ENCODE results near the gene CAMKK2. TPM values are rescaled to one million over a fixed set of nuclear protein-coding genes. Genes with fewer than 3 reads are reported as not detected.
"Not testable (repeated sequence)": the region's sequence is repeated elsewhere in the genome, so short reads cannot be mapped to it uniquely, and the experiment has no call there.

Gene CAMKK2
- total RNA-seq, 2 donors from 2014 or later = 15.0 to 27.7 TPM

DNA sequence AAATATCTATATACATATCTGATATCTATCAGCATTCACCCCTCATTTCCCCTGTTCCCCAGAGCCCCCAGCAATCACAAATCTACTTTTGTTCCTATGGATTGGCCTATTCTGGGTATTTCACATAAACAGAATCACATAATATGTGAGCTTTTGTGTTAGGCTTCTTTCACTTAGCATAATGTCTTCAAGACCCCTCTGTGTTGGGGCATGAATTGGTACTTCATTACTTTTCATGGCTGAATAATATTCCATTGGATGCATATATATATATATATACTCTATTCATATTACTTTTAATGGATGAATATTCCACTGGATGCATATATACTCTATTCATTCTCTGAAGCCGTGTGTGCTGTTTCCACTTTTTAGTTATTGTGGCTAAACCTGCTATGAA, 28.7 kb downstream of the CAMKK2 start:
- H3K36me3 Mint-ChIP-seq = peaks cover 7 to 10% of the 10 kb centered on the region in 2 donors
- DNase-seq (ENCODE audit: low spot score in 2 of 2) (no peak), ATAC-seq (no peak)

DNA sequence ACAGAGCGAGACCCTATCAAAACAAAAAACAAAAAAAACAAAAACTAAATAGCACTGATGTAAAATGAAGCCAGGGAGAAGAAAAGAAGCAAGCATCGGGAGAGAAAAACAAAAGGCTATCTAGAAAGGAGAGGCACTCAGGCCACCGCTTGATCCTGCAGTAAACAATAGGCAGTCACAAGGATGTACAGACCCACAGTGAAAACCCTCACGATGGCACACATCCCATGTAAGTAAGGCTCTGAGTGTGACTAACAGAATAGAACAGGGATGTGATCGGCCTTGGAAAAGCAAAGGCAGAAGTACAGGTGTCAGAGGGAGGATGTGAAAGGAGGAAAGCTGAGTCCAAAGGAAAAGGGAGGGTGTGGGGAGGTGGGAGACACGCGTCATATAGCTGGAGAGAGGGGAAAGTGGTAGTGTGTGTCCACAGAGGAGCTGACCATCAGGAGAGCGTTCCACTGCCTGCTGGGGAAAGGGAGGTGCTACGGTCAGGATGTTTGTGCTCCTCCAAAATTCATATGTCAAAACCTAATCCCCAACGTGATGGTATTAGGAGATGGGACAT, 31.5 kb downstream of the CAMKK2 start:
- Mint-ChIP-seq H3K36me3 (peaks cover 6 to 15% of the 10 kb centered on the region in 2 donors), H3K9me3 (no peaks in the 10 kb centered on the region), H3K27ac (no peak overlapping the region)
- ATAC-seq = no peak
- no peak for DNase-seq (ENCODE audit: low spot score in 2 of 2)

More for the DNA sequence above, 28.7 kb downstream of the CAMKK2 start:
- H3K27ac Mint-ChIP-seq = no peak overlapping the region
- no peaks in the 10 kb centered on the region for H3K9me3 Mint-ChIP-seq

DNA sequence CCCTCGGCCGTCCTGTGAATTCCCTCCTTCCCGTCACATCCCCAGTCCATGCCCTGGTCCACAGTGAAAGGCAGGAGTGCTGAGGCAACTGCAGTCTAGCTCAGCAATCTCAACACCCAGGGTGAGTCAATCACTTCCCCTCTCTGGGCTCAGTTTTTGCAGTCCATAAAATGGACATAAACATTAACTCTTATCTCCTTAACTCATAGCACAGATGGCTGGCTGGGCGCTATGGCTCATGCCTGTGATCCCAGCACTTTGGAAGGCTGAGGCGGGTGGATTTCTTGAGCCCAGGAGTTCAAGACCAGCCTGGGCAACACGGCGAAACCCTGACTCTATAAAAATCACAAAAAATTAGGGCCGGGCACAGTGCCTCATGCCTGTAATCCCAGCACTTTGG, 32.4 kb downstream of the CAMKK2 start:
- Mint-ChIP-seq H3K27ac (no peak overlapping the region), H3K36me3 (peaks cover 12% of the 10 kb centered on the region in 2 donors), H3K9me3 (no peaks in the 10 kb centered on the region)
- no peak for DNase-seq (ENCODE audit: low spot score in 2 of 2)
- ATAC-seq = no peak

DNA sequence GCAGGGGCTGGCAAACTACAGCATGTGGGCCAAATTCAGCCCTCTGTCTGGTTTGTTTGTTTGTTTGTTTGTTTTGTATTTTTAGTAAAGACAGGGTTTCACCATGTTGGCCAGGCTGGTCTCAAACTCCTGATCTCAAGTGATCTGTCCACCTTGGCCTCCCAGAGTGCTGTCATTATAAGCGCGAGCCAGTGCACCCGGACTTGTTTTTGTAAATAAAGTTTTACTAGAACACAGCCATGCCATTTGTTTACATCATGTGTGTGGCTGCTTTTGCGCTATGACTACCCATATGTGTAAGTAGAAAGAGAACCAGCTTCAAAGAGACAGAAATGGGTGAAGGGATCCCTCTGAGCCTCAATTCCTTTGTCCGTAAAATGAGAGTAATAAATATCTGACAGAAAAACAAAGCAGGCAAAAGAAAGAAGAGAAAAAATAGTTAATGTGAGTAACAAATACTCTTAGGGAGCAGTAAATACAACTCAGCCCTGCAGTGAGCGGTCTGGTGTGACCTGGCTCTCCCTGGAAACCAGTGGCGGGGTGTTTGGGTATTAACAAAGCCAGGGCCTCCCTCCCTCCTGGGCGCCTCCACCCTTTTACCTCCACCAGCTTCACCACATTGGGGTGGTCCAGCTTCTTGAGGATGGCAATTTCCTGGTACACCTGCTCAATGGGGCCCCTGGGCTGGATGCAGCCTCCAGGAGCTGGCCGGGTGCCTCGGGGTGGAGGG, 33.1 kb downstream of the CAMKK2 start:
- peak overlapping the region in 1 of 2 donors; percentile 5 for H3K27ac Mint-ChIP-seq
- no peaks in the 10 kb centered on the region for H3K9me3 Mint-ChIP-seq
- peaks cover 8 to 14% of the 10 kb centered on the region in 2 donors for H3K36me3 Mint-ChIP-seq
- ATAC-seq (no peak), DNase-seq (ENCODE audit: low spot score in 2 of 2) (no peak)

DNA sequence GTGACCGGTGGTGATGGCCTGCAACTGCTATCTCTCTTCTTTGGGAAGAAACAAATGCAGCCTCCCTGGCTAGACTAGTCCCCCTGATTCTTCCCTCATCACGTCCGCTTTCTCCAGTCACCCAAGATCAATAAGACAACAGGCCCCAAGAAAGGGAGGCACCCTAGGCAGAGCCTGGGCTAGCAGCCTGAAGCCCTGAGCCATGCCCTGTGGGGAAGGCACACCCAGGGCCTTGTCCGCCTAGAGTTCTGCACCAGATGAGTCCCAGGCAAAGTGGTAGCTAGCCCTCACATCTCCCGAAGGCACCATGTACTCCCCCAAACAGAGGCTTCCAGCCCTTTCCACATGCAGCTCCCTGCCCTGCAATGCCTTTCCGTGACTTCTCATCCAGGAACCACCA, 35.1 kb downstream of the CAMKK2 start:
- ATAC-seq (no peak), DNase-seq (ENCODE audit: low spot score in 2 of 2) (no peak)
- peaks cover 8 to 14% of the 10 kb centered on the region in 2 donors for H3K36me3 Mint-ChIP-seq
- peak overlapping the region in 1 of 2 donors; percentile 11 for H3K27ac Mint-ChIP-seq
- no peaks in the 10 kb centered on the region for H3K9me3 Mint-ChIP-seq

DNA sequence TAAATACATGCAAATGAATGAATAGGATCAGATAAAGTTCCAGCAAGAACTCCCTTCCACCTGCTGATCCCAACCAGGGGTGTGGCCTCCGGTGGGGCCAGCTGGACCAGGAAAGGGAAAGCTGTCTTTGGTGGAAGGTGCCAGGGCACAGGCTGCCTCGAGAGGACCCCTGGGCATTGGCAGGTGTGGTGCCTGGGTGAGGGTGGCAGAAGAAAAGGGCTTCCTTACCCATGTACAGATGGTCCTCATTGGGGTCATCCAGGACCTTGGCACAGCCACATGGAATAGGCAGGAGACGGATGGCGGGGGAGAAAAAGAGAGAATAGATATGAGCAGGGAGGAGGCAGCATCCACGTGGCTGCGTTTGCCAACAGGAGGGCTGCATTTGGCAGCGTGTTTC, 36.4 kb downstream of the CAMKK2 start:
- Mint-ChIP-seq H3K36me3 (peaks cover 8 to 14% of the 10 kb centered on the region in 2 donors), H3K27ac (peak overlapping the region in 1 of 2 donors; percentile 75)
- ATAC-seq = no peak

DNA sequence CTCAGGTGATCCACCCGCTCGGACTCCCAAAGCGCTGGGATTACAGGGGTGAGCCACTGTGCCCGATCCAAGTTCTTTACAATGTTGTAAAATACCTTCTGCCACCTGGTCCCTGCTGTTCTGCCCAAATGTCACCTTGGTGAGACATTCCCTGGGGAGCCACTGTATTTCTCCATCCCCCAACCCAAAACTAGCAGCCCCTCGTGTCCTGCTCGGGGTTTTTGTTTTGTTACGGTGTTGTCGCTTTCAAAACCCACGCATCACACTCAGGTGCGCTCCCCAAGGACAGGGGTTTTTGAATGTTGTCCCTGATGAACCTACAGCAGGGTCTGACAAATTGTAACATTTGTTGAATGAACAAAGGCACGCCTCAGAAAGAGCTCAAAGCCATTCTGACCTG, 37.4 kb downstream of the CAMKK2 start:
- H3K27ac Mint-ChIP-seq = peak overlapping the region in 1 of 2 donors; percentile 82
- ATAC-seq (no peak), DNase-seq (ENCODE audit: low spot score in 2 of 2) (no peak)
- peaks cover 15 to 23% of the 10 kb centered on the region in 2 donors for H3K36me3 Mint-ChIP-seq
- H3K9me3 Mint-ChIP-seq = no peaks in the 10 kb centered on the region

More for the DNA sequence above, 36.4 kb downstream of the CAMKK2 start:
- H3K9me3 Mint-ChIP-seq = no peaks in the 10 kb centered on the region
- no peak for DNase-seq (ENCODE audit: low spot score in 2 of 2)

DNA sequence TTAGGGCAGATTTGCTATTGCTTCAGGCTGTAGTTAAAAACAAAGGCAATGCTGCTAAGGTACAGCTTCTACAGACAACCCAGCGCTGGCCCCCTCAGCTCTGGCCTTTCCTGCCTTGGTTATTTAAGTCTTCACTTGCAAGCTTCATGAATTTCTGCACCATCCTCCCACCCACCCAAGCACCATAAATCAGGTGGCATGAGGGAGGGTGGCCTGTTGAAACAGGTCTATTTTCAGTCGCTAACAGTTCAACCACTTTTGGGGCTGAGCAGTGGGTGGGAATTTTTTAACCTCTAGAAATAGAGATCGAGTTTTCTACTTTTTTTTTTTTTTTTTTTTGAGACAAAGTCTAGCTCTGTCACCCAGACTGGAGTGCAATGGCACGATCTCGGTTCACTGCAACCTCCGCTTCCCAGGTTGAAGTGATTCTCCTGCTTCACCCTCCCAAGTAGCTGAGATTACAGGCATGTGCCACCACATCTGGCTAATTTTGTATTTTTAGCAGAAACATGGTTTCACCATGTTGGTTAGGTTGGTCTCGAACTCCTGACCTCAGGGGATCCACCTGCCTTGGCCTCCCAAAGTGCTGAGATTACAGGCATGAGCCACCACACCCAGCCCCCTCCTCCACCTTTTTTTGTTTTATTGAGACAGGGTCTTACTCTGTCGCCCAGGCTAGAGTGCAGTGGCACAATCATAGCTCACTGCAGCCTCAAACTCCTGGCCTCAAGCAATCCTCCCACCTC, 38.6 kb downstream of the CAMKK2 start:
- H3K9me3 Mint-ChIP-seq; H3K27ac Mint-ChIP-seq; ATAC-seq; DNase-seq (ENCODE audit: low spot score in 2 of 2): not testable (repeated sequence)
- H3K36me3 Mint-ChIP-seq = peaks cover 27 to 35% of the 10 kb centered on the region in 2 donors

DNA sequence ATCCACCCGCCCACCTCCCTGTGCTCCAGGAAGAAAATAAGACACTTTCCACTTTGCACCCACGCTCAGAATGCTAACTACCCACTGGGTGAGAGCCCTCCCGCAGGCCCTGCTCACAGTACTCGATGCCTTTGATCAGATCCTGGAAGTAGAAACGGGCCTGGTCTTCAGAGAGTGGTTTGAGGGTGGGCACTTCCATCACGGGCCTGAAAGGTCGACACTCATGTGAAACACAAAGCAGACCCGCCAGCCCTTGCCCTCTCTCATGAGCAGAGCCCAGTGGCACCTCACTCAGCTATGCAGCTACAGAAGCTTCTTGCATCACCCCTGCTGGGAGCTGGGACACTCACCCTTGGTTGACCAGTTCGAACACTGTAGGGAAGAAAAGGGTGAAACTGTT, 41.1 kb downstream of the CAMKK2 start:
- ATAC-seq = peak; percentile 63 to 65
- peaks cover 32 to 40% of the 10 kb centered on the region in 2 donors for H3K36me3 Mint-ChIP-seq
- H3K9me3 Mint-ChIP-seq = no peaks in the 10 kb centered on the region
- no peak for DNase-seq (ENCODE audit: low spot score in 2 of 2)
- no peak overlapping the region for H3K27ac Mint-ChIP-seq

DNA sequence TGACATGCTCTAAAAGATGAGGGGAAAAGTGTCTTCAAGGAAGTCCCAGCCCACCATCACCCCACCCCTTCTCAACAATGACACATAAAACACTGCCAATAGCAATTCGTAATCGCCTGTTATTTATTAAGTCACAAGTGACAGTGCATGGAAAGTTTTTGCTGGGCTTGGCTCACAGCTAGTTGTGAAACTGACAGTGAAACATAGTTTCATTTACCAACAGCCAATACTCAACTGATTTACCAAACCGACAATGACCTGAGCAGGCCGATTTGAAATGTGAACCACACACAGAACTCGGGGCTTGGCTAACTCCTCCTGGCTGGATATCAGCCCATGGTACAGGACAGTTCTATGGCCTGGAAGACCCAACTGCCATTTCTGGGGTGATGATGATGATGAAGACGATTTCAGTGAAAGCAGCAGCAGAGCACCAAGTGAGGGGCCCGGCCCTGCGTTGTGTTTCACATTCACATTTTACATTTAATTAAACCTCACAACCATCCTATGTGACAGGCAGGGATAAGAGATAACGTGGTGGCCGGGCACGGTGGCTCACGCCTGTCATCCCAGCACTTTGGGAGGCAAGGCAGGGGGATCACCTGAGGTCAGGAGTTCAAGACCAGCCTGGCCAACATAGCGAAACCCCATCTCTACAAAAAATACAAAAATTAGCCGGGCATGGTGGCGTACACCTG, 42.7 kb downstream of the CAMKK2 start:
- Mint-ChIP-seq H3K27ac (peak overlapping the region in 1 of 2 donors; percentile 81), H3K36me3 (peaks cover 33 to 34% of the 10 kb centered on the region in 2 donors), H3K9me3 (no peaks in the 10 kb centered on the region)
- no peak for DNase-seq (ENCODE audit: low spot score in 2 of 2)
- ATAC-seq = no peak

DNA sequence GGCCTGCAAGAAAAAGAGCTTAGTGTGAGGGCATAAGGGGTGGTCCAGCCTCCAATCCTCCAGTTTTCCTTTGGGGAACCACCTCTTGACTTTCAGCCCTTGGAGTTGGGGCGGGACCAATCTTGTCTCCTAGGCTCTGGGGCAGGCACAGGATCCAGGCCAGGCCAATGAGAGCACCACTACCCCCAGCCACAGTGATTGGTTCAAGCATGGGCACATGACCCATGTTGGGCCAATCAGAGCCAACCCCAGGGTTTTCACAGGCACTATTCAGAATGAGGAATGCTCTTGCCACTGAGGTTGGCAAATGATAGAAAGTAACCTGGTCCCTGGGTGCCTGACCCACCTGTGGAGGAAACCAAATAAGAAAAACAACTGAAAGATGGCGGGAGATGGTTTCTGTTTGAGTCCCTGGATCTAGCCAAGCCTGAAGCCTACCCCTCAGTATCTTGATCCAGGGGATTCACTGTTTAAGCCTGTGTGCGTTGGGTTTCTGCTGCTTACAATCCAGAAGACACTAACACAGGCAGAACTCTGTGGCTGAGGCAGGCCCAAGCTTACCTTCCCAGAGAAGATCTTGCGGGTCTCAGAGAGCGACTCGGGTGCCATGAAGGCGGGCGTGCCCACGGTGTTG, 43.7 kb downstream of the CAMKK2 start:
- DNase-seq (ENCODE audit: low spot score in 2 of 2) = no peak
- Mint-ChIP-seq H3K9me3 (no peaks in the 10 kb centered on the region), H3K27ac (peak overlapping the region in 1 of 2 donors; percentile 55), H3K36me3 (peaks cover 33 to 34% of the 10 kb centered on the region in 2 donors)
- ATAC-seq = no peak

DNA sequence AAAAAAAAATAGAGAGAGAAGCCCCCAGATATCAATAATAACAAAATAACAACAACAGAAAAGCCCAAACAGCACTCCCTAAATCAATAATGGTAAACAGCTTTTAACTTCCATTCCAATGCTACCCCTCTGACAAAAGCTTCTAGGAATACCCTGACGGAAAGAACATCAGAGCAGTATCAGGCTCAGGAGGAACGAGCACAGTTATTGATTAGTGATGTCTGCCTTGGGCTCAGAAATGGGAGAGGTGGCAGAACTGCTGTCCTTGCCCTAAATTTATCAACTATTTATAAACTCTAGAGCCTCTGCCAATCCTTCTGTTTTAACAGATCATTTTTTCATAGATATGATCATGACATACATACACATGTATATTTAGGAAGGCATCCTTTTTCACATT, 44.7 kb downstream of the CAMKK2 start:
- H3K27ac Mint-ChIP-seq = no peak overlapping the region
- H3K9me3 Mint-ChIP-seq = no peaks in the 10 kb centered on the region
- peaks cover 33 to 34% of the 10 kb centered on the region in 2 donors for H3K36me3 Mint-ChIP-seq
- ATAC-seq = no peak
- no peak for DNase-seq (ENCODE audit: low spot score in 2 of 2)

DNA sequence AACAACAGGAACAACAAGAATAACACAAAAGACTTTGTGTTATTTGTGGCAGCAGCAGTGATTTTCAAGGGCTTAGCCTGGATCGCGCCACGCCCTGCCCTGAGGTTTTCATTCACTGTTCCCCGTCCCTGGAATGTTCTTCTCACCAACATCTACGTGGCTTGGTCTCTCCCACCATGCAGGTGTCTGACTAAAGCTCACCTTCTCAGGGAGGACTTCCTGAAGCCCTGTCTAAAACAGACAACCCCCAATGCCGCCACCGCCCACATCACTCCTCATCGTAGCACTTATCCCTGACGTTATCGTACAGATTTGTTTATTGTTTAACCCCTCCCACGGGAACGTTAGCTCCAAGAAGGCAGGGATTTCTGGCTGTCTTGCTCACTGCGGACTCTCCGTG, 46.1 kb downstream of the CAMKK2 start:
- H3K36me3 Mint-ChIP-seq = peaks cover 33 to 34% of the 10 kb centered on the region in 2 donors
- ATAC-seq = no peak

DNA sequence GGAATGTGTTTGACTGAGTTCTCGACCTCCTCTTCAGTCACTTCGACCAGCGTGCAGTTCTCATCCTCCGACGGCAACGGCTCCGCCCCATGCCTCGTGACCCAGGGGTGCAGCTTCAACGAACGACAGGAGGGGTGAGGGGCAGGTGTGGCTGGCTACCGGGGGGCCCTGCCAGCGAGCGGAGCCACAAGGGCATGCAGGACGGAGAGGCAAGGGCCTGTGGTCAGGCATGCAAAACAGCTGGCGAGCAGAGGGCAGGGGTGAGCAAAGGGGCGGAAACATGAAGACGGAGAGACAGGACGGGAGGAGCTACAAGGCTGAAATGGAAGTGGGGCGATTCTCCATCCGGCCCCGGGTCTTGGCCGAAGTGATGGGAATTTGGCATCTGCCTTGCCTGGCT, 47.9 kb downstream of the CAMKK2 start:
- peaks cover 20 to 22% of the 10 kb centered on the region in 2 donors for H3K36me3 Mint-ChIP-seq
- no peak for DNase-seq (ENCODE audit: low spot score in 2 of 2)
- H3K27ac Mint-ChIP-seq = peak overlapping the region in 1 of 2 donors; percentile 19
- H3K9me3 Mint-ChIP-seq = no peaks in the 10 kb centered on the region
- no peak for ATAC-seq

More for the DNA sequence above, 46.1 kb downstream of the CAMKK2 start:
- H3K27ac Mint-ChIP-seq = peak overlapping the region; percentile 21 to 90
- no peak for DNase-seq (ENCODE audit: low spot score in 2 of 2)
- no peaks in the 10 kb centered on the region for H3K9me3 Mint-ChIP-seq

DNA sequence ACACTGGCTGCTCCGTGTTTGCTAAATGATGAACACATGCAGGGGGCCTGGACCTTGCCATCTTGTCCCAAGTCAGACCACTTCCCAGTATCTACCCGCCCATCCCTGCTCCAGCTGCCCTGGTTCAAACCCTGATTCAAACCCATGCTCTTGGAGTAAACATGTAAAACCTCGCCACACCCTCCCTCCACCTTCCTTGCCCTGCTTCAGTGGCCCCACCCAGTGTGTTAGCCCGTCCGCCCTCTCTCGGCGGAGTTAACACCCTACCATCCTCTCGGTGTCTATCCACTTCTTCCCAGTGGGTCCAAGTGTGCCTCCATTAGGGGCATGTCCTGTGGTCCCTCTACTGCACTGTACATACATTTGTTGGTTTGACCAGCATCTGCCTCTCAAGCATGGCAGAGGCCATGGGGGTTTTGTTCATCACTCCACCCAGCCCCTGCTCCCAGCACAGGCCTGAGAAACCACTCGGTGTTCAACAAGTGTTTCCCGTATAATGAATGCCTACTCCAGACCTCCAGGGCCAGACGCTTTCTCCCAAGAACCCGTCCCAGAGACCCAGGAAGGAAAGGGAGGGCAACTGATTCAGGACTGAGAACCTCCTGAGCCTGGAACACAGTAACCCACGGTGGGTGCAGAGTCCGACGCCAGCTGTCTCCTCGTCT, 49.5 kb downstream of the CAMKK2 start:
- Mint-ChIP-seq H3K36me3 (peaks cover 9 to 10% of the 10 kb centered on the region in 2 donors), H3K27ac (peak overlapping the region in 1 of 2 donors; percentile 77), H3K9me3 (no peaks in the 10 kb centered on the region)
- ATAC-seq = no peak
- DNase-seq (ENCODE audit: low spot score in 2 of 2) = no peak

DNA sequence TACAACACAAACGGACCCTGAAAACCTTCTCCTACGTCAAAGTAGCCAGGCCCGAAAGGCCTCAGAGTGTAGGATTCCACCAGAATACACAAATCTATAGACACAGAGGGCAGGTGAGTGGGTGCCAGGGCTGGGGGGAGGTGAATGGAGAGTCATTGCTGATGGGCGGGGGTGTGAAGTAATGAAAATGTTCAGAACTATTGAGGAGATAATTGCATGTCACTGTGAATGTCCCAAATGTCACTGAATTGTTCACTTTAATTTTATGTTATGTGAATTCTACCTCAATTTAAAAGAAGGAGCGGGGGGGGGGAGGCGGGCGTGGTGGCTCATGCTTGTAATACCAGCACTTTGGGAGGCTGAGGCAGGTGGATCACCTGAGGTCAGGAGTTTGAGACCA, 50.6 kb downstream of the CAMKK2 start:
- DNase-seq (ENCODE audit: low spot score in 2 of 2) (no peak), ATAC-seq (no peak)
- H3K27ac Mint-ChIP-seq = no peak overlapping the region
- H3K36me3 Mint-ChIP-seq = peaks cover 9 to 18% of the 10 kb centered on the region in 2 donors
- H3K9me3 Mint-ChIP-seq = no peaks in the 10 kb centered on the region
